ENCODE data around the gene SIAE. TPM values are rescaled to one million over a fixed set of nuclear protein-coding genes. Genes with fewer than 3 reads are reported as not detected.

Gene SIAE
- total RNA-seq (ENCODE audit: low replicate concordance): 28.8 and 33.9 TPM in 2 replicates
- long read RNA-seq, full-length matches to known transcripts: 22 of 25 reads
- long read RNA-seq, partial matches to known transcripts: 2 of 25 reads
- long read RNA-seq, other reads (novel, unspliced or antisense): 1 of 25 reads

- H3K4me3 Mint-ChIP-seq: peak within 1 kb of the TSS; percentile 91
- TF ChIP-seq CTCF (conservative IDR thresholded peaks at IDR 0.05): no peak
Measured at GRCh38 chr11:124673333-124674167, at the start of gene SIAE, which contains the start of gene SPA17. SIAE (minus strand) TSS chr11:124673739; CDS start chr11:124673708, 31 bp downstream. SPA17 (plus strand) TSS chr11:124673904; CDS start chr11:124675265, 1,361 bp downstream.

GRCh38 chr11:124722176-124722575 lies 48.6 kb upstream of the SIAE start:
- no peak for DNase-seq (ENCODE audit: extremely low spot score, unreplicated experiment)
- Mint-ChIP-seq H3K4me3 (no peak overlapping the region), H3K36me3 (no peaks in the 10 kb centered on the region), H3K9me3 (no peaks in the 10 kb centered on the region), H3K4me1 (ENCODE audit: unreplicated experiment) (peaks cover 38% of the 10 kb centered on the region), H3K27me3 (peaks cover 88% of the 10 kb centered on the region), H3K27ac (no peak overlapping the region)
- TF ChIP-seq CTCF (conservative IDR thresholded peaks at IDR 0.05): no peak

More at GRCh38 chr11:124673333-124674167, at the start of gene SIAE, which contains the start of gene SPA17:
- DNase-seq (ENCODE audit: extremely low spot score, unreplicated experiment): peak; percentile 95
- no peaks in the 10 kb centered on the region for H3K36me3 Mint-ChIP-seq
- peaks cover 2% of the 10 kb centered on the region for H3K27me3 Mint-ChIP-seq
- peaks cover 23% of the 10 kb centered on the region for H3K4me1 Mint-ChIP-seq (ENCODE audit: unreplicated experiment)
- H3K9me3 Mint-ChIP-seq: no peaks in the 10 kb centered on the region
- H3K27ac Mint-ChIP-seq: peak within 1 kb of the TSS; percentile 91

- H3K27ac Mint-ChIP-seq: no peak overlapping the region
- H3K4me3 Mint-ChIP-seq: peak overlapping the region; percentile 83
- no peaks in the 10 kb centered on the region for H3K9me3 Mint-ChIP-seq
- no peak for DNase-seq (ENCODE audit: extremely low spot score, unreplicated experiment)
- no peak for TF ChIP-seq CTCF (conservative IDR thresholded peaks at IDR 0.05)
- H3K36me3 Mint-ChIP-seq: no peaks in the 10 kb centered on the region
- H3K4me1 Mint-ChIP-seq (ENCODE audit: unreplicated experiment): peaks cover 23% of the 10 kb centered on the region
- peaks cover 92% of the 10 kb centered on the region for H3K27me3 Mint-ChIP-seq
Measured at GRCh38 chr11:124719534-124719933, 46.0 kb upstream of the SIAE start.

GRCh38 chr11:124718801-124719200 lies 45.3 kb upstream of the SIAE start:
- TF ChIP-seq CTCF (conservative IDR thresholded peaks at IDR 0.05): no peak
- peaks cover 17% of the 10 kb centered on the region for H3K4me1 Mint-ChIP-seq (ENCODE audit: unreplicated experiment)
- H3K27me3 Mint-ChIP-seq: peaks cover 92% of the 10 kb centered on the region
- no peaks in the 10 kb centered on the region for H3K9me3 Mint-ChIP-seq
- no peak overlapping the region for H3K27ac Mint-ChIP-seq
- H3K36me3 Mint-ChIP-seq: no peaks in the 10 kb centered on the region
- H3K4me3 Mint-ChIP-seq: peak overlapping the region; percentile 83
- DNase-seq (ENCODE audit: extremely low spot score, unreplicated experiment): no peak

GRCh38 chr11:124717786-124718651 lies 44.5 kb upstream of the SIAE start:
- H3K27ac Mint-ChIP-seq: no peak overlapping the region
- no peaks in the 10 kb centered on the region for H3K36me3 Mint-ChIP-seq
- peak overlapping the region; percentile 83 for H3K4me3 Mint-ChIP-seq
- no peak for DNase-seq (ENCODE audit: extremely low spot score, unreplicated experiment)
- H3K27me3 Mint-ChIP-seq: peaks cover 88% of the 10 kb centered on the region
- no peak for TF ChIP-seq CTCF (conservative IDR thresholded peaks at IDR 0.05)
- H3K4me1 Mint-ChIP-seq (ENCODE audit: unreplicated experiment): peaks cover 17% of the 10 kb centered on the region
- no peaks in the 10 kb centered on the region for H3K9me3 Mint-ChIP-seq

All from type B pancreatic cell (in vitro differentiated cells).